HEK293 (cell line): ENCODE results near the gene NKD1.

Experiments used
- CTCF ChIA-PET: fragments of 350-600 bp; formaldehyde crosslinking; extraction: SDS; loops from one replicate; lab custom pipeline; 2021; ENCODE audit warnings: antibody characterized with exemption; lab: Yijun Ruan, JAX
- POLR2A ChIA-PET: fragments of 300-600 bp; formaldehyde crosslinking; extraction: SDS; loops from one replicate; lab custom pipeline; 2020; ENCODE audit warnings: antibody characterized with exemption, inconsistent platforms; lab: Yijun Ruan, JAX
- H3K27ac ChIP-seq: fragments of 200-500 bp; sonication (Bioruptor generic); 2 replicates; pipeline ENCODE4 v1.5.1; 2014; ENCODE audit warnings: low read depth, low read length, control low read depth, inconsistent platforms; ENCODE audit errors: extremely low read depth
- H3K36me3 ChIP-seq, 2 experiments: fragments of 200-500 bp in 1 of 2; sonication (Bioruptor generic) in 1 of 2; 1 replicate in 1 of 2; 2 replicates in 1 of 2; pipeline ENCODE4 v1.5.1; 2014 to 2017; ENCODE audit warnings: inconsistent platforms in 2 of 2, low read length in 2 of 2; ENCODE audit not compliant: control insufficient read depth in 2 of 2, insufficient read depth in 1 of 2
- H3K4me1 ChIP-seq: fragments of 200-500 bp; sonication (Bioruptor generic); 2 replicates; pipeline ENCODE4 v1.5.1; 2014; ENCODE audit warnings: mild to moderate bottlenecking, low read length, inconsistent platforms; ENCODE audit not compliant: control insufficient read depth, insufficient read depth
- H3K4me3 ChIP-seq: 2 replicates; pipeline ENCODE4 v1.5.1; 2011; ENCODE audit warnings: low read depth, mild to moderate bottlenecking, control low read depth, low read length, moderate library complexity
- H3K9me3 ChIP-seq: fragments of 200-500 bp; sonication (Bioruptor generic); 2 replicates; pipeline ENCODE4 v1.5.1; 2014; ENCODE audit warnings: low read depth, low read length, inconsistent platforms; ENCODE audit not compliant: control insufficient read depth, insufficient read depth
- BCL11B ChIP-seq: fragments of 450-650 bp; formaldehyde crosslinking; IDR thresholded peaks from 2 replicates; pipeline ENCODE4 v1.5.1; 2016; ENCODE audit warnings: low read depth, missing biosample characterization, missing genetic modification characterization
- EGR2 ChIP-seq: fragments of 450-650 bp; formaldehyde crosslinking; IDR thresholded peaks from 2 replicates; pipeline ENCODE4 v1.5.1; 2016; ENCODE audit warnings: low read depth, missing biosample characterization, missing genetic modification characterization
- HOXA7 ChIP-seq: sonication (generic); formaldehyde crosslinking; IDR thresholded peaks from 2 replicates; pipeline ENCODE4 v1.8.1; 2022; ENCODE audit warnings: missing genetic modification reagents, borderline replicate concordance
- REST ChIP-seq: fragments of 450-650 bp; formaldehyde crosslinking; IDR thresholded peaks from 2 replicates; pipeline ENCODE4 v1.5.1; 2016; ENCODE audit warnings: missing biosample characterization, missing genetic modification characterization
- SCRT2 ChIP-seq: fragments of 450-650 bp; formaldehyde crosslinking; IDR thresholded peaks from 2 replicates; pipeline ENCODE4 v1.5.1; 2016; ENCODE audit warnings: missing biosample characterization, missing genetic modification characterization
- ZBTB21 ChIP-seq: fragments of 450-650 bp; formaldehyde crosslinking; IDR thresholded peaks from 2 replicates; pipeline ENCODE4 v1.5.1; 2017; ENCODE audit warnings: missing biosample characterization, missing genetic modification characterization
- ZNF10 ChIP-seq: fragments of 450-650 bp; formaldehyde crosslinking; IDR thresholded peaks from 2 replicates; pipeline ENCODE4 v1.5.1; 2017; ENCODE audit warnings: missing biosample characterization, missing genetic modification characterization
- ZNF148 ChIP-seq: fragments of 450-650 bp; formaldehyde crosslinking; IDR thresholded peaks from 2 replicates; pipeline ENCODE4 v1.5.0; 2017; ENCODE audit warnings: missing biosample characterization, missing genetic modification characterization, borderline replicate concordance
- ZNF169 ChIP-seq: fragments of 450-650 bp; formaldehyde crosslinking; IDR thresholded peaks from 2 replicates; pipeline ENCODE4 v1.5.1; 2016; ENCODE audit warnings: missing biosample characterization, missing genetic modification characterization
- ZNF404 ChIP-seq: fragments of 450-650 bp; formaldehyde crosslinking; IDR thresholded peaks from 2 replicates; pipeline ENCODE4 v1.5.1; 2017; ENCODE audit warnings: missing biosample characterization, missing genetic modification characterization
- ZNF473 ChIP-seq: fragments of 450-650 bp; formaldehyde crosslinking; IDR thresholded peaks from 2 replicates; pipeline ENCODE4 v1.5.1; 2017; ENCODE audit warnings: missing biosample characterization, missing genetic modification characterization
- ZNF501 ChIP-seq: fragments of 450-650 bp; formaldehyde crosslinking; IDR thresholded peaks from 2 replicates; pipeline ENCODE4 v1.5.1; 2016; ENCODE audit warnings: missing biosample characterization, missing genetic modification characterization
- ZNF561 ChIP-seq: fragments of 450-650 bp; IDR thresholded peaks from 2 replicates; pipeline ENCODE4 v1.5.1; 2018; ENCODE audit warnings: missing biosample characterization, missing genetic modification characterization, borderline replicate concordance
- ZNF624 ChIP-seq: fragments of 450-650 bp; formaldehyde crosslinking; IDR thresholded peaks from 2 replicates; pipeline ENCODE4 v1.5.1; 2017; ENCODE audit warnings: missing biosample characterization, missing genetic modification characterization
- TF ChIP-seq, protein P1 (sequence below): fragments of 450-650 bp; formaldehyde crosslinking; IDR thresholded peaks from 2 replicates; pipeline ENCODE4 v1.5.1; 2016; ENCODE audit warnings: missing biosample characterization, missing genetic modification characterization
- TF ChIP-seq, protein P2 (sequence below): fragments of 450-650 bp; IDR thresholded peaks from 2 replicates; pipeline ENCODE4 v1.5.1; 2018; ENCODE audit warnings: missing biosample characterization, mild to moderate bottlenecking, missing genetic modification characterization

The NKD1 gene

DNA sequence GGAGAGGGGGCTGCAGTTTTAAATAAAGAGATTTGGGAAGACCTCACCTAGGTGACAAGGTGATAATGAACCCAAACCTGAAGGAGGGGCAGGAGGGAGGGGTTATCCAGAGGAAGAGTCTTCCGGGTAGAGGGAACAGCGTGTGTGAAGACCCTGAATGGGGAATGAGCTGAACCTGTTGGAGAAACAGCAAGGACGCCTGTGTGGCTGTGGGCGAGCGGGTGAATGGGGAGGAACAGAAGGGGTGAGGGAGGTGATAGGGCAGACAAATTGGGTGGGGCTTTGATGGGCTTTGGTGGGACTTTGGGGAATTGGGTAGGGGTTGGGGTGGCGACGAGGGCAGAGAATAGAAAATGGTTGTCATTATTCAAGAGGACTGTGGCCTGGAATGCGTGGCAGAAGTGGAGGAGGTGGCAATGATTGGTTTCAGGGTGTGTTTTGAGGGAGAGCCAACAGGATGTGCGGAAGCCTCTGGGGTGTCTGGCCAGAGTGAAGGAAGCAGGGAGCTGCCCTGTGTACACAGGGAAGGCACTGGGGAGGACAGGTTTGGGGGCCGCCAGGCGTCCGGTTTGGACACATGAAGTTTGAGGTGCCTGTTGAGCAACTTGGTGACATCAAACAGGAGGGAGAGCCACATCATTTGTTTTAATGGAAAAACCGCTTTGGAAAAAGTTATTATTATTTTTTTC is 48.7 kb downstream of the NKD1 start:
- ChIA-PET CTCF (interaction anchor here (0.6 kb wide), 1 partner anchor 179 kb away, joined by 4 read pairs; no protein-coding TSS in a partner anchor), POLR2A (no interaction called here)
- H3K36me3 ChIP-seq = no peaks in the 10 kb centered on the region

DNA sequence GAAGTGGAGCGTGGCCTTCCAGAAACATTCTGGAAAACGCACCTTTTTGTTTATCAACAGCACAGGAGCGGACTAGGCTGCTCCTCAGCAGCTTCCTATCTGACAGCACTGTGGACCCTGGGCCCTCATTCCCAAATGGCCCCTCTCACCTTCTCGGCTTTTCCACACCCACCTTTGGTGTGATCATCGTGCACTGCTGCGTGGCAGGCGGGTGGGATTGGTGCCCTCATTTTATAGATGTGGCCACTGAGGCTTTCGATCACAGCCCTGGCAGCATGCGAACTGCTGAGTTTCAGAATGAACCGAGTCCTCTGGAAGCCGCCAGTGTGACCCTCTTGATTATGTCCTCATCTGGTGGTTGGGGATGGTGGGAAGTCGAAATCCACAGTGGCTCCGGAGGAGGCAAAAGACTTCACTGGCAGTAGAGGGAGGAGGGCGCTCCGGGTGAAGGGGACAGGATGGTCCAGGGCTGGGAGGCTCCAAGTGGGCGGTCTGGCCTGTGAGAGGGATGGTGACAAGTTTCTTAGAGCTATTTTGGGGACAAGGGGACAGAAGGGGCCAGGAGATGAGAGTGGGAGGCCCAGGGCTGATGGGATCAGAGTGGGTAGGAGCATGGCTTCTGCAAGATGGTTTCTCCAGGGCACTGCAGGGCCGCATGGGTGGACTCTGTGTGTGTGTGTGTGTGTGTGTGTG is 49.5 kb downstream of the NKD1 start:
- Histone ChIP-seq H3K36me3 (no peaks in the 10 kb centered on the region), H3K4me3 (no peak overlapping the region), H3K9me3 (no peaks in the 10 kb centered on the region)
- POLR2A ChIA-PET = no interaction called here
- TF ChIP-seq EGR2 (tag by site-specific recombination) = peak; percentile 59
- TF ChIP-seq, protein P1, sequence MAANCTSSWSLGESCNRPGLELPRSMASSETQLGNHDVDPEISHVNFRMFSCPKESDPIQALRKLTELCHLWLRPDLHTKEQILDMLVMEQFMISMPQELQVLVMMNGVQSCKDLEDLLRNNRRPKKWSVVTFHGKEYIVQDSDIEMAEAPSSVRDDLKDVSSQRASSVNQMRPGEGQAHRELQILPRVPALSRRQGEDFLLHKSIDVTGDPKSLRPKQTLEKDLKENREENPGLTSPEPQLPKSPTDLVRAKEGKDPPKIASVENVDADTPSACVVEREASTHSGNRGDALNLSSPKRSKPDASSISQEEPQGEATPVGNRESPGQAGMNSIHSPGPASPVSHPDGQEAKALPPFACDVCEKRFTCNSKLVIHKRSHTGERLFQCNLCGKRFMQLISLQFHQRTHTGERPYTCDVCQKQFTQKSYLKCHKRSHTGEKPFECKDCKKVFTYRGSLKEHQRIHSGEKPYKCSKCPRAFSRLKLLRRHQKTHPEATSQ (tag by site-specific recombination) = no peak
- TF ChIP-seq, all 188 proteins: peak for 1
- CTCF ChIA-PET = no interaction called here
- Histone ChIP-seq H3K4me1 (no peaks in the 10 kb centered on the region), H3K27ac (no peak overlapping the region)

More for the DNA sequence above, 48.7 kb downstream of the NKD1 start:
- TF ChIP-seq ZNF148 (tag by site-specific recombination) = no peak
- no peak for TF ChIP-seq HOXA7 (CRISPR knock-in tag)
- TF ChIP-seq ZNF624 (tag by site-specific recombination) = no peak
- TF ChIP-seq, all 188 proteins: peak for 0
- Histone ChIP-seq H3K4me3 (no peak overlapping the region), H3K27ac (no peak overlapping the region), H3K4me1 (peaks cover 3% of the 10 kb centered on the region; the same call in 1 of the 2 replicates), H3K9me3 (no peaks in the 10 kb centered on the region)

DNA sequence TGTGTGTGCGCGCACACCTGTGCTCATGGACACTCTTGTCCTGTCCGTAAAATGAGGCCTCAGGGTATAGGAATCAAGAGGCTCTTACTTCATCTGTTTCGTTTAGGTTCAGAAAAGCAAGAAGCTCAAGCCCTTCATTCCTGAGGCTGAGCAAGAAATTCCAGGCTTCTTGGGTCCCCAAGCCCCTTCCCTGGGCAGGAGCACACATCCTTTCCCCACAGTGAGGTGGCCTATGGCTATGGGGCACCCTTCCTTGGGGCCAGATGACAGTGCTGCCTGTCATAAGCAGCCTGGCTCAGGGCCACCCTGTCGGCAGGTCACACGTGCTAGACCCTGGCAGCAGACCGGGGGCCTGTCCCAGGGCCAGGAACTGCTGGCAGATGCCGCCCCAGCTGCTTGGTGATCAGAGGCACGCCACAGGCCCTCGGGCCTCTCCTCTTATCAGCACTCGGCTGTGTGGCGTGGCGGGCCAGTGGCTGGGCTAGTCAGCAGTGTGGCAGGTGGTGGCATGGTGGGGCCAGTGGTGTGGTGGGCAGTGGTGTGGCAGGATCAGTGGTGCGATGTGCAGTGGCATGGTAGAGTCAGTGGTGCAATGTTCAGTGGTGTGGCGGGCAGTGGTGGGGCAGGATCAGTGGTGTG is 50.2 kb downstream of the NKD1 start:
- H3K4me1 ChIP-seq = no peaks in the 10 kb centered on the region
- H3K4me3 ChIP-seq = no peak overlapping the region
- POLR2A ChIA-PET = no interaction called here
- CTCF ChIA-PET = no interaction called here
- H3K36me3 ChIP-seq = no peaks in the 10 kb centered on the region
- no peaks in the 10 kb centered on the region for H3K9me3 ChIP-seq
- no peak overlapping the region for H3K27ac ChIP-seq
- TF ChIP-seq BCL11B (tag by site-specific recombination) = no peak
- TF ChIP-seq ZNF404 (tag by site-specific recombination) = no peak
- no peak for TF ChIP-seq ZNF169
- TF ChIP-seq SCRT2 (tag by site-specific recombination) = no peak
- TF ChIP-seq, all 188 proteins: peak for 0

- Histone ChIP-seq H3K36me3 (no peaks in the 10 kb centered on the region), H3K27ac (no peak overlapping the region), H3K4me1 (no peaks in the 10 kb centered on the region), H3K4me3 (no peak overlapping the region), H3K9me3 (no peaks in the 10 kb centered on the region)
- ChIA-PET POLR2A (no interaction called here), CTCF (no interaction called here)
- no peak for TF ChIP-seq HOXA7 (CRISPR knock-in tag)
- TF ChIP-seq ZBTB21 = no peak
- TF ChIP-seq ZNF473 = no peak
- TF ChIP-seq, protein P2, sequence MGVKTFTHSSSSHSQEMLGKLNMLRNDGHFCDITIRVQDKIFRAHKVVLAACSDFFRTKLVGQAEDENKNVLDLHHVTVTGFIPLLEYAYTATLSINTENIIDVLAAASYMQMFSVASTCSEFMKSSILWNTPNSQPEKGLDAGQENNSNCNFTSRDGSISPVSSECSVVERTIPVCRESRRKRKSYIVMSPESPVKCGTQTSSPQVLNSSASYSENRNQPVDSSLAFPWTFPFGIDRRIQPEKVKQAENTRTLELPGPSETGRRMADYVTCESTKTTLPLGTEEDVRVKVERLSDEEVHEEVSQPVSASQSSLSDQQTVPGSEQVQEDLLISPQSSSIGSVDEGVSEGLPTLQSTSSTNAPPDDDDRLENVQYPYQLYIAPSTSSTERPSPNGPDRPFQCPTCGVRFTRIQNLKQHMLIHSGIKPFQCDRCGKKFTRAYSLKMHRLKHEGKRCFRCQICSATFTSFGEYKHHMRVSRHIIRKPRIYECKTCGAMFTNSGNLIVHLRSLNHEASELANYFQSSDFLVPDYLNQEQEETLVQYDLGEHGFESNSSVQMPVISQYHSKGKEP = no peak
- TF ChIP-seq ZNF501 (tag by site-specific recombination) = no peak
- TF ChIP-seq ZNF10 (tag by site-specific recombination) = no peak
- no peak for TF ChIP-seq ZNF561 (tag by site-specific recombination)
- no peak for TF ChIP-seq REST (tag by site-specific recombination)
Observed at GRCh38 chr16:50598936-50599361, 50.8 kb downstream of the NKD1 start.
